ENCODE results near the gene CTSH.

DNA sequence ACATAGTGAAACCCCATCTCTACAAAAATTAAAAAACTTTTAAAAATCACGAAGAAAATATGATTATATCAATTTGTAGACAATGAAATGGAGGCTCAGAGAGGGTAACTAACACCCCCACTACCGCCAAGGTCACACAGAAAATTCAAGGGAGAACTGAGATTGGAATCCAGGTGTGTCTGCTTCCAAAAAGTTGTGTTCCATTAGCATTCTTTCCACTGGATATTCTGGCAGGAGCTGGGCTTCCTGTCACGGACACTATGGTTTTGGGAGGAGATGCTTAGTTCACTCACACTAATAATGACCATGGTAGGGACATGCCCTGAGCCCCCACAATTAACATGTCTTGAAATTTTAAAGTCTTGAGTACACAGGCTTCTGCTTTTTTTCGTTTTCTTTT lies 28.8 kb downstream of the CTSH start:
- no peak for TF ChIP-seq JUNB (IDR thresholded peaks at IDR 0.05; ENCODE audit: unreplicated experiment)
- TF ChIP-seq EZH2phosphoT487 (IDR thresholded peaks at IDR 0.05; ENCODE audit: unreplicated experiment) = no peak
- TF ChIP-seq, protein P1, sequence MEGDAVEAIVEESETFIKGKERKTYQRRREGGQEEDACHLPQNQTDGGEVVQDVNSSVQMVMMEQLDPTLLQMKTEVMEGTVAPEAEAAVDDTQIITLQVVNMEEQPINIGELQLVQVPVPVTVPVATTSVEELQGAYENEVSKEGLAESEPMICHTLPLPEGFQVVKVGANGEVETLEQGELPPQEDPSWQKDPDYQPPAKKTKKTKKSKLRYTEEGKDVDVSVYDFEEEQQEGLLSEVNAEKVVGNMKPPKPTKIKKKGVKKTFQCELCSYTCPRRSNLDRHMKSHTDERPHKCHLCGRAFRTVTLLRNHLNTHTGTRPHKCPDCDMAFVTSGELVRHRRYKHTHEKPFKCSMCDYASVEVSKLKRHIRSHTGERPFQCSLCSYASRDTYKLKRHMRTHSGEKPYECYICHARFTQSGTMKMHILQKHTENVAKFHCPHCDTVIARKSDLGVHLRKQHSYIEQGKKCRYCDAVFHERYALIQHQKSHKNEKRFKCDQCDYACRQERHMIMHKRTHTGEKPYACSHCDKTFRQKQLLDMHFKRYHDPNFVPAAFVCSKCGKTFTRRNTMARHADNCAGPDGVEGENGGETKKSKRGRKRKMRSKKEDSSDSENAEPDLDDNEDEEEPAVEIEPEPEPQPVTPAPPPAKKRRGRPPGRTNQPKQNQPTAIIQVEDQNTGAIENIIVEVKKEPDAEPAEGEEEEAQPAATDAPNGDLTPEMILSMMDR (conservative IDR thresholded peaks at IDR 0.05; ENCODE audit: low read depth in 2 of 2) = no peak
- TF ChIP-seq, protein P2, sequence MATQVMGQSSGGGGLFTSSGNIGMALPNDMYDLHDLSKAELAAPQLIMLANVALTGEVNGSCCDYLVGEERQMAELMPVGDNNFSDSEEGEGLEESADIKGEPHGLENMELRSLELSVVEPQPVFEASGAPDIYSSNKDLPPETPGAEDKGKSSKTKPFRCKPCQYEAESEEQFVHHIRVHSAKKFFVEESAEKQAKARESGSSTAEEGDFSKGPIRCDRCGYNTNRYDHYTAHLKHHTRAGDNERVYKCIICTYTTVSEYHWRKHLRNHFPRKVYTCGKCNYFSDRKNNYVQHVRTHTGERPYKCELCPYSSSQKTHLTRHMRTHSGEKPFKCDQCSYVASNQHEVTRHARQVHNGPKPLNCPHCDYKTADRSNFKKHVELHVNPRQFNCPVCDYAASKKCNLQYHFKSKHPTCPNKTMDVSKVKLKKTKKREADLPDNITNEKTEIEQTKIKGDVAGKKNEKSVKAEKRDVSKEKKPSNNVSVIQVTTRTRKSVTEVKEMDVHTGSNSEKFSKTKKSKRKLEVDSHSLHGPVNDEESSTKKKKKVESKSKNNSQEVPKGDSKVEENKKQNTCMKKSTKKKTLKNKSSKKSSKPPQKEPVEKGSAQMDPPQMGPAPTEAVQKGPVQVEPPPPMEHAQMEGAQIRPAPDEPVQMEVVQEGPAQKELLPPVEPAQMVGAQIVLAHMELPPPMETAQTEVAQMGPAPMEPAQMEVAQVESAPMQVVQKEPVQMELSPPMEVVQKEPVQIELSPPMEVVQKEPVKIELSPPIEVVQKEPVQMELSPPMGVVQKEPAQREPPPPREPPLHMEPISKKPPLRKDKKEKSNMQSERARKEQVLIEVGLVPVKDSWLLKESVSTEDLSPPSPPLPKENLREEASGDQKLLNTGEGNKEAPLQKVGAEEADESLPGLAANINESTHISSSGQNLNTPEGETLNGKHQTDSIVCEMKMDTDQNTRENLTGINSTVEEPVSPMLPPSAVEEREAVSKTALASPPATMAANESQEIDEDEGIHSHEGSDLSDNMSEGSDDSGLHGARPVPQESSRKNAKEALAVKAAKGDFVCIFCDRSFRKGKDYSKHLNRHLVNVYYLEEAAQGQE (IDR thresholded peaks at IDR 0.05; ENCODE audit: unreplicated experiment) = no peak
- TF ChIP-seq POLR2AphosphoS5 (IDR thresholded peaks at IDR 0.05; ENCODE audit: low read depth) = no peak
- TF ChIP-seq EZH2 (IDR thresholded peaks at IDR 0.05; ENCODE audit: low read depth, unreplicated experiment) = no peak
- TF ChIP-seq ZNF114 (CRISPR knock-in tag; IDR thresholded peaks at IDR 0.05) = no peak
- no peak for TF ChIP-seq NANOG (IDR thresholded peaks at IDR 0.05; ENCODE audit: borderline replicate concordance)
- TF ChIP-seq, protein P3, sequence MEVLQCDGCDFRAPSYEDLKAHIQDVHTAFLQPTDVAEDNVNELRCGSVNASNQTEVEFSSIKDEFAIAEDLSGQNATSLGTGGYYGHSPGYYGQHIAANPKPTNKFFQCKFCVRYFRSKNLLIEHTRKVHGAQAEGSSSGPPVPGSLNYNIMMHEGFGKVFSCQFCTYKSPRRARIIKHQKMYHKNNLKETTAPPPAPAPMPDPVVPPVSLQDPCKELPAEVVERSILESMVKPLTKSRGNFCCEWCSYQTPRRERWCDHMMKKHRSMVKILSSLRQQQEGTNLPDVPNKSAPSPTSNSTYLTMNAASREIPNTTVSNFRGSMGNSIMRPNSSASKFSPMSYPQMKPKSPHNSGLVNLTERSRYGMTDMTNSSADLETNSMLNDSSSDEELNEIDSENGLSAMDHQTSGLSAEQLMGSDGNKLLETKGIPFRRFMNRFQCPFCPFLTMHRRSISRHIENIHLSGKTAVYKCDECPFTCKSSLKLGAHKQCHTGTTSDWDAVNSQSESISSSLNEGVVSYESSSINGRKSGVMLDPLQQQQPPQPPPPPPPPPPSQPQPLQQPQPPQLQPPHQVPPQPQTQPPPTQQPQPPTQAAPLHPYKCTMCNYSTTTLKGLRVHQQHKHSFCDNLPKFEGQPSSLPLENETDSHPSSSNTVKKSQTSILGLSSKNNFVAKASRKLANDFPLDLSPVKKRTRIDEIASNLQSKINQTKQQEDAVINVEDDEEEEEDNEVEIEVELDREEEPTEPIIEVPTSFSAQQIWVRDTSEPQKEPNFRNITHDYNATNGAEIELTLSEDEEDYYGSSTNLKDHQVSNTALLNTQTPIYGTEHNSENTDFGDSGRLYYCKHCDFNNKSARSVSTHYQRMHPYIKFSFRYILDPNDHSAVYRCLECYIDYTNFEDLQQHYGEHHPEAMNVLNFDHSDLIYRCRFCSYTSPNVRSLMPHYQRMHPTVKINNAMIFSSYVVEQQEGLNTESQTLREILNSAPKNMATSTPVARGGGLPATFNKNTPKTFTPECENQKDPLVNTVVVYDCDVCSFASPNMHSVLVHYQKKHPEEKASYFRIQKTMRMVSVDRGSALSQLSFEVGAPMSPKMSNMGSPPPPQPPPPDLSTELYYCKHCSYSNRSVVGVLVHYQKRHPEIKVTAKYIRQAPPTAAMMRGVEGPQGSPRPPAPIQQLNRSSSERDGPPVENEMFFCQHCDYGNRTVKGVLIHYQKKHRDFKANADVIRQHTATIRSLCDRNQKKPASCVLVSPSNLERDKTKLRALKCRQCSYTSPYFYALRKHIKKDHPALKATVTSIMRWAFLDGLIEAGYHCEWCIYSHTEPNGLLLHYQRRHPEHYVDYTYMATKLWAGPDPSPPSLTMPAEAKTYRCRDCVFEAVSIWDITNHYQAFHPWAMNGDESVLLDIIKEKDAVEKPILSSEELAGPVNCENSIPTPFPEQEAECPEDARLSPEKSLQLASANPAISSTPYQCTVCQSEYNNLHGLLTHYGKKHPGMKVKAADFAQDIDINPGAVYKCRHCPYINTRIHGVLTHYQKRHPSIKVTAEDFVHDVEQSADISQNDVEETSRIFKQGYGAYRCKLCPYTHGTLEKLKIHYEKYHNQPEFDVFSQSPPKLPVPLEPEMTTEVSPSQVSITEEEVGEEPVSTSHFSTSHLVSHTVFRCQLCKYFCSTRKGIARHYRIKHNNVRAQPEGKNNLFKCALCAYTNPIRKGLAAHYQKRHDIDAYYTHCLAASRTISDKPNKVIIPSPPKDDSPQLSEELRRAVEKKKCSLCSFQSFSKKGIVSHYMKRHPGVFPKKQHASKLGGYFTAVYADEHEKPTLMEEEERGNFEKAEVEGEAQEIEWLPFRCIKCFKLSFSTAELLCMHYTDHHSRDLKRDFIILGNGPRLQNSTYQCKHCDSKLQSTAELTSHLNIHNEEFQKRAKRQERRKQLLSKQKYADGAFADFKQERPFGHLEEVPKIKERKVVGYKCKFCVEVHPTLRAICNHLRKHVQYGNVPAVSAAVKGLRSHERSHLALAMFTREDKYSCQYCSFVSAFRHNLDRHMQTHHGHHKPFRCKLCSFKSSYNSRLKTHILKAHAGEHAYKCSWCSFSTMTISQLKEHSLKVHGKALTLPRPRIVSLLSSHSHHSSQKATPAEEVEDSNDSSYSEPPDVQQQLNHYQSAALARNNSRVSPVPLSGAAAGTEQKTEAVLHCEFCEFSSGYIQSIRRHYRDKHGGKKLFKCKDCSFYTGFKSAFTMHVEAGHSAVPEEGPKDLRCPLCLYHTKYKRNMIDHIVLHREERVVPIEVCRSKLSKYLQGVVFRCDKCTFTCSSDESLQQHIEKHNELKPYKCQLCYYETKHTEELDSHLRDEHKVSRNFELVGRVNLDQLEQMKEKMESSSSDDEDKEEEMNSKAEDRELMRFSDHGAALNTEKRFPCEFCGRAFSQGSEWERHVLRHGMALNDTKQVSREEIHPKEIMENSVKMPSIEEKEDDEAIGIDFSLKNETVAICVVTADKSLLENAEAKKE (CRISPR knock-in tag; IDR thresholded peaks at IDR 0.05) = no peak
- no peak for TF ChIP-seq CREB1 (CRISPR knock-in tag; IDR thresholded peaks at IDR 0.05; ENCODE audit: low read depth)
